Prostate gland (tissue), 2 donors: ENCODE results near the gene ACAA1. TPM values are rescaled to one million over a fixed set of nuclear protein-coding genes. Genes with fewer than 3 reads are reported as not detected.
"Not testable (repeated sequence)": the region's sequence is repeated elsewhere in the genome, so short reads cannot be mapped to it uniquely, and the experiment has no call there.

ENCODE experiments used
- DNase-seq: peaks from one replicate; pipeline ENCODE4 v3.0.0-alpha.2; 2019; ENCODE audit warnings: low spot score
- H3K27ac ChIP-seq, 2 donors: fragments of 200-600 bp; sonication (generic); 2 replicates each; pipeline ENCODE4 v1.5.1; 2017 to 2019
- H3K27me3 ChIP-seq: fragments of 200-600 bp; sonication (generic); replicated peaks from 2 replicates; pipeline ENCODE4 v1.5.1; 2019; ENCODE audit not compliant: insufficient read depth
- H3K36me3 ChIP-seq, 2 donors: fragments of 200-600 bp; sonication (generic); 1 replicate in 1 of 2; 2 replicates in 1 of 2; pipeline versions ENCODE4 v1.5.1 to v1.8.1; 2017 to 2019
- H3K4me1 ChIP-seq: fragments of 200-600 bp; sonication (generic); replicated peaks from 2 replicates; pipeline ENCODE4 v1.5.1; 2019
- H3K4me3 ChIP-seq, 2 donors: fragments of 200-600 bp; sonication (generic); 2 replicates each; pipeline ENCODE4 v1.5.1; 2017 to 2019
- H3K9me3 ChIP-seq: fragments of 200-600 bp; sonication (generic); 2 replicates; pipeline ENCODE4 v1.5.1; 2017
- POLR2A ChIP-seq: fragments of 450-650 bp; IDR thresholded peaks from one replicate; pipeline ENCODE4 v1.6.1; 2016; ENCODE audit warnings: antibody characterized with exemption, mild to moderate bottlenecking
- POLR2AphosphoS5 ChIP-seq: sonication (generic); formaldehyde crosslinking; IDR thresholded peaks from one replicate; pipeline ENCODE4 v1.6.1; 2017; ENCODE audit warnings: antibody characterized with exemption
- WGBS: methylation state at CpG from one replicate; pipeline ENCODE4 v1.1.5; 2018; 5-methylcytosine and 5-hydroxymethylcytosine counted together
- intact Hi-C: fragments of 100-400 bp; cut with DNase I; formaldehyde crosslinking; loops from one replicate; pipeline ENCODE4 v1.14.2; 2022
- small RNA-seq, 2 donors: library from RNA; depleted of rRNA; stranded (forward); fragments of <200 nt; gene quantifications; one replicate each; pipeline ENCODE3, GENCODE V24; 2016
- total RNA-seq, 2 donors: library from RNA; depleted of rRNA; stranded (reverse); fragments of >200 nt; gene quantifications; one replicate each; pipeline ENCODE4 v1.1.0, GENCODE V29; 2016
- TF ChIP-seq, protein P1 (sequence below), 4 experiments: fragments of 200-600 bp in 2 of 4; fragments of 450-650 bp in 2 of 4; sonication (generic) in 2 of 4; IDR thresholded peaks; 1 replicate in 3 of 4; 2 replicates in 1 of 4; pipeline ENCODE4 v1.5.1; 2016 to 2019; ENCODE audit warnings: antibody characterized with exemption in 4 of 4, mild to moderate bottlenecking in 2 of 4, moderate library complexity in 2 of 4

Gene ACAA1
- total RNA-seq, 2 donors from 2014 or later, result 89.8 to 112 TPM

DNA sequence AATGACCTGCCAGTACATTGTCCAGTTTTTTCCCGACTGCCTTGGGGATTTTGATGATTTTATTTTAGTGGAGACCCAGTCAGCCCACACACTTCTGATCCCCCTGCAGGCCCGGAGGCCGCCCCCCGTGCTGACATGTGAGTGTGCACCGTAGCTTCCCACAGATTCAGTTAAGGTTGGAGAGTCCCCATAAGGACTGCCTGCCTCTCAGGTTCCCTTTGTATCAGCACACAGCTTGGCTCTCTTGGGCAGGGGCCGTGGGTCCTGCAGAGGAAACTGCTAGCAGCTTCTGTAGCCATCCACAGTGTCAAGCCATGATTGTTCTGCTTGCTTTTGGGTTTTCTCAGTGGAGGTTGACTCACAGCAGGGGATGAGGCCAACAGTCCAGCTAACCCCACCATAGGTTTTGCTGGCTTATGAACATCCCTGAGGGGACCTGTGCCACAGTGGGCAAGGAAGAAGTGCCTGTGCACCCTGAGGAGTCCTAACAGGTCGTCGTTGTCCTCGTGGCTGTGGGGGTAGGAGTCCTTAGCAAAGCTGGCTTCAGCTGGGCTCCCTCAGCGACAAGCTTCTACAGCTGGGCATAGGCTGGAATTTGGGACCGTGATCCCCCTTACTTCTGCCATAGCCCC lies 51.5 kb downstream of the ACAA1 start:
- no peaks in the 10 kb centered on the region for H3K9me3 ChIP-seq
- no peak overlapping the region for H3K27ac ChIP-seq
- DNase-seq, result no peak
- H3K27me3 ChIP-seq, result no peaks in the 10 kb centered on the region
- intact Hi-C loops, result no loop called here
- H3K4me1 ChIP-seq, result no peaks in the 10 kb centered on the region
- 91% methylated on average over 11 of the region's 11 CpGs for WGBS
- no peaks in the 10 kb centered on the region for H3K36me3 ChIP-seq
- no peak overlapping the region for H3K4me3 ChIP-seq
- TF ChIP-seq POLR2AphosphoS5, result no peak

DNA sequence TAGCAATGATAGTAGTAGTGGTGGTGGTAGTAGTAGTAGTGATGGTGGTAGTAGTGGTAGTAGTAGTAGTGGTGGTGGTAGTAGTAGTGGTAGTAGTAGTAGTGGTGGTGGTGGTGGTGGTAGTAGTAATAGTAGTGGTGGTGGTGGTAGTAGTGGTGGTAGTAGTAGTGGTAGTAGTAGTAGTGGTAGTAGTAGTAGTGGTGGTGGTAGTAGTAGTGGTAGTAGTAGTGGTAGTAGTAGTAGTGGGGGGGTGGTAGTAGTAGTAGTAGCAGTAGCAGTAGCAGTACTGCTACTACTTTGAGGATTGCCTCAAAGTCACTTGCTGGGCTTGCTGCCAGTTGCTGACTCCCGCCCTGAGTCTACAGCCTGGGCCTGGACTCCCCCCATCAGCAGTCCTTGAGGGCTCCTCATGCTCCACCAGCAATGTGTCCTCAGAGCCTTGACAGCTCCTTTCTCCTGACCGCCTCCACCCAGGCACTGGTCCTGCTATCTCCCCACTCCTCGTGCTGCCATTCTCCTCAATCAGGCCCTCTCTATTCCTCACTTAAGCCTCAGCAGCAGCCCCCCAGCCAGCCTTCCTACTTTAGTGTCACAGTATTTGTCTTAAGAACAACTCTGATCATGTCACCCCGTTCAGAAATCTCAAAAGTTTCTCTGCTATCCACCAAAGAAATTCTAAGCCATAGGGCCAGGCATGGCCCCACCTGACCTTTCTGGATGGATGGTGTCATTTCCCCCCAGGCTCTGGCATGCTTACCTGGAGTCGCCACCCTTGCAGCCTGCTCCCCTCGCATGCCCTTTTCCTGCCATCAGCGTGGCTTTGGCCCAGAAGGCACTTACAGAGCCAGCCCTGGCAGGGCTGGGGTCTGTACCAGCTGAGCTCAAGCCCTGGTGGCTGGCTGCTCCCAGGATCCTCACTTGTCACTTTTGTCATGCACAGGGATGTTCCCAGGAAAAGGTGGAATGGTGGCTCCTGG lies 52.3 kb downstream of the ACAA1 start:
- 76% methylated on average over 7 of the region's 7 CpGs for WGBS
- intact Hi-C loops, result no loop called here
- Histone ChIP-seq H3K4me3 (no peak overlapping the region), H3K4me1 (no peaks in the 10 kb centered on the region), H3K27me3 (no peaks in the 10 kb centered on the region), H3K27ac (no peak overlapping the region), H3K9me3 (no peaks in the 10 kb centered on the region), H3K36me3 (no peaks in the 10 kb centered on the region)
- TF ChIP-seq POLR2A, result no peak
- no peak for TF ChIP-seq POLR2AphosphoS5
- TF ChIP-seq, protein P1, sequence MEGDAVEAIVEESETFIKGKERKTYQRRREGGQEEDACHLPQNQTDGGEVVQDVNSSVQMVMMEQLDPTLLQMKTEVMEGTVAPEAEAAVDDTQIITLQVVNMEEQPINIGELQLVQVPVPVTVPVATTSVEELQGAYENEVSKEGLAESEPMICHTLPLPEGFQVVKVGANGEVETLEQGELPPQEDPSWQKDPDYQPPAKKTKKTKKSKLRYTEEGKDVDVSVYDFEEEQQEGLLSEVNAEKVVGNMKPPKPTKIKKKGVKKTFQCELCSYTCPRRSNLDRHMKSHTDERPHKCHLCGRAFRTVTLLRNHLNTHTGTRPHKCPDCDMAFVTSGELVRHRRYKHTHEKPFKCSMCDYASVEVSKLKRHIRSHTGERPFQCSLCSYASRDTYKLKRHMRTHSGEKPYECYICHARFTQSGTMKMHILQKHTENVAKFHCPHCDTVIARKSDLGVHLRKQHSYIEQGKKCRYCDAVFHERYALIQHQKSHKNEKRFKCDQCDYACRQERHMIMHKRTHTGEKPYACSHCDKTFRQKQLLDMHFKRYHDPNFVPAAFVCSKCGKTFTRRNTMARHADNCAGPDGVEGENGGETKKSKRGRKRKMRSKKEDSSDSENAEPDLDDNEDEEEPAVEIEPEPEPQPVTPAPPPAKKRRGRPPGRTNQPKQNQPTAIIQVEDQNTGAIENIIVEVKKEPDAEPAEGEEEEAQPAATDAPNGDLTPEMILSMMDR (IDR thresholded peaks at IDR 0.05), result no peak
- DNase-seq, result no peak

DNA sequence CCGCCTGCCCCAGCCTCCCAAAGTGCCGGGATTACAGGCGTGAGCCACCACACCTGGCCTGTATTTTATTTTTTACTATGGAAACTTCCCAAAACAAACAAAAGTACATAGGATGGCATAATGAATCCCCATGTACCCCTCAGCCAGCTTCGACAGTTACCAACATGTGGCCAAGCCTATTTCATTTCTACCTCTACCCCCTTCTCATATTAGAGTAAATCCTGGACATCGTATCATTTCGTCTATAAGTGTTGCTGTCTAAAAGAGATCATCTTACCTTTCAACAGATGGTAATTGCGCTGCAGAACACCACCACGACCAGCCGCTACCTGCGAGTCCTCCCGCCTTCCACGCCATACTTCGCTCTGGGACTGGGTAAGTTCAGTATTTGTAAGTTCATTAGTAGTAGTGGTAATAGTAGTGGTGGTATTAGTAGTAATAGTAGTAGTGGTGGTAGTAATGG lies 53.0 kb downstream of the ACAA1 start:
- intact Hi-C loops, result no loop called here
- Histone ChIP-seq H3K4me1 (no peaks in the 10 kb centered on the region), H3K9me3 (no peaks in the 10 kb centered on the region), H3K27me3 (no peaks in the 10 kb centered on the region), H3K4me3 (no peak overlapping the region), H3K27ac (no peak overlapping the region), H3K36me3 (no peaks in the 10 kb centered on the region)
- TF ChIP-seq, protein P1 (IDR thresholded peaks at IDR 0.05), result no peak
- 97% methylated on average over 13 of the region's 13 CpGs for WGBS
- DNase-seq, result no peak

DNA sequence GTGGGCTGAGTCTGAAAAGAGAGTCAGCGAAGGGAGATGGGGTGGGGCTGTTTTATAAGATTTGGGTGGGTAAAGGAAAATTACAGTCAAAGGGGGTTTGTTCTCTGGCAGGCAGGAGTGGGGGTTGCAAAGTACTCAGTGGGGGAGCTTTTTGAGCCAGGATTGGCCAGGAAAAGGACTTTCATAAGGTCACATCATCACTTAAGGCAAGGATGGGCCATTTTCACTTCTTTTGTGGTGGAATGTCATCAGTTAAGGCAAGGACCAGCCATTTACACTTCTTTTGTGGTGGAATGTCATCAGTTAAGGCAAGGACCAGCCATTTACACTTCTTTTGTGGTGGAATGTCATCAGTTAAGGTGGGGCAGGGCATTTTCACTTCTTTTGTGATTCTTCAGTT lies 53.7 kb downstream of the ACAA1 start:
- H3K27me3 ChIP-seq, intact Hi-C loops, H3K9me3 ChIP-seq, H3K4me3 ChIP-seq, H3K36me3 ChIP-seq, H3K27ac ChIP-seq, DNase-seq, H3K4me1 ChIP-seq: not testable (repeated sequence)
- 80% methylated on average over 1 of the region's 1 CpG for WGBS

DNA sequence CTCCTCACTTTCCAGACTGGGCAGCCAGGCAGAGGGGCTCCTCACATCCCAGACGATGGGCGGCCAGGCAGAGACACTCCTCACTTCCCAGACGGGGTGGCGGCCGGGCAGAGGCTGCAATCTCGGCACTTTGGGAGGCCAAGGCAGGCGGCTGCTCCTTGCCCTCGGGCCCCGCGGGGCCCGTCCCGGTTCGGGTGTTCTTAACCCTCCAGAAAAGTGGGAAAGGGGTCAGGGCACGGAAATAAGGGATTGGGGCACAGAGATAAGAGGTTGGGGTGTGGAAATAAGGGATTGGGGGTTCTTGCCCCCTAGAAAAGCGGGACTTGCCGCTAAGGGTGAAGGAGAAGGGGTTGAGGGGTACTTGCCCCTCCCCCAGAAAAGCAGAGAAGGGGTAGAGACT lies 54.6 kb downstream of the ACAA1 start:
- WGBS, result 94% methylated on average over 12 of the region's 16 CpGs

DNA sequence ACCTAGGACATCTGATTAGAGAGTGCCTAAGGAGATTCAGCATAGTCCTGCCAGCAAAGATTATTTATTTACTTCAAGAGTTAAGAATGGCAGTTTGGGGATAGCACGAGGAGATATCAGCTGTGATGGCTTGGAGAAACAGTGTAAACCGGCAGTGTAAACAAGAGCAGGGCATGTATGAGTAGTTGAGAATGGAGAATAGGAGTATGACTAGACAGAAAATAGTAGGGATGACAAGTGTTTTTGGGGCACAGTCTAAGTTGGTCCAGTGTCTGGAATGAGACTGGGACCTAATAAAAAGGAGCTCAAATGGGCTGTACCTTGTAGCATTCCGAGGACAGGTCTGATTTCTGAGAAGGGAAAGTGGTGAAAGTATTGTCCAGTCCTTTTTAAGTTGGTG lies 59.9 kb downstream of the ACAA1 start:
- intact Hi-C loops, H3K9me3 ChIP-seq, H3K27ac ChIP-seq, H3K27me3 ChIP-seq, DNase-seq, H3K4me3 ChIP-seq, H3K4me1 ChIP-seq, H3K36me3 ChIP-seq: not testable (repeated sequence)
- WGBS, result 55% methylated on average over 3 of the region's 3 CpGs

More for the DNA sequence above, 54.6 kb downstream of the ACAA1 start:
- DNase-seq, H3K27me3 ChIP-seq, intact Hi-C loops, H3K9me3 ChIP-seq, H3K4me3 ChIP-seq, H3K27ac ChIP-seq, H3K4me1 ChIP-seq, H3K36me3 ChIP-seq: not testable (repeated sequence)

Small RNA genes lying within 50 kb of the gene (small RNA-seq; reads per million reads assigned to genes)
- gene RF00019, result 0 reads per million in 2 donors

Other genes starting within 250 kb of the ACAA1 start
- 10 to 100 TPM; 29.1 to 29.3 TPM for gene VILL, start 146.3 kb downstream of the ACAA1 start, total RNA-seq
- 100 to 1,000 TPM in 1 of 2 donors, 10 to 100 TPM in 1; 29.7 to 176 TPM for gene PLCD1, start 107.5 kb downstream of the ACAA1 start, total RNA-seq
- 10 to 100 TPM in 1 of 2 donors, under 1 TPM in 1; 0.32 to 13.1 TPM for gene DLEC1, start 97.9 kb downstream of the ACAA1 start, total RNA-seq
- gene MYD88, start 1.5 kb upstream of the ACAA1 start, total RNA-seq, result 10 to 100 TPM; 21.4 to 30.8 TPM
- gene OXSR1, start 28.4 kb upstream of the ACAA1 start, total RNA-seq, result 10 to 100 TPM; 21.2 to 32.7 TPM
- 1 to 10 TPM in 1 of 2 donors, not detected in 1; 1.6 TPM for gene SLC22A13, start 128.7 kb upstream of the ACAA1 start, total RNA-seq
- 1 to 10 TPM in 1 of 2 donors, under 1 TPM in 1; 0.64 to 1.5 TPM for gene SLC22A14, start 145.2 kb upstream of the ACAA1 start, total RNA-seq
- 1 to 10 TPM; 4.9 TPM for gene XYLB, start 209.7 kb upstream of the ACAA1 start, total RNA-seq